ENCODE results near the gene ABHD4.
"Not testable (repeated sequence)": the region's sequence is repeated elsewhere in the genome, so short reads cannot be mapped to it uniquely, and the experiment has no call there.

Gene ABHD4

GRCh38 chr14:22602862-22603261 lies 4.8 kb downstream of the ABHD4 start:
- peaks cover 49 to 55% of the 10 kb centered on the region in 2 donors for H3K36me3 ChIP-seq (ENCODE audit: control insufficient read depth in 2 of 2, insufficient read depth in 2 of 2, low read length in 2 of 2)
- peaks cover 12% of the 10 kb centered on the region for H3K4me1 ChIP-seq (ENCODE audit: control insufficient read depth, insufficient read depth, low read length)
- no peak overlapping the region for H3K4me3 ChIP-seq (ENCODE audit: low read length in 2 of 2)
- H3K9me3 ChIP-seq (ENCODE audit: control insufficient read depth in 2 of 2, low read length in 2 of 2): no peaks in the 10 kb centered on the region
- no peak overlapping the region for H3K27ac ChIP-seq (ENCODE audit: low read length)
- H3K9ac ChIP-seq (ENCODE audit: low read length in 2 of 2): no peak overlapping the region
- H3K27me3 ChIP-seq (ENCODE audit: control insufficient read depth in 1 of 2, insufficient read depth in 2 of 2, low read length in 2 of 2): no peaks in the 10 kb centered on the region

DNA sequence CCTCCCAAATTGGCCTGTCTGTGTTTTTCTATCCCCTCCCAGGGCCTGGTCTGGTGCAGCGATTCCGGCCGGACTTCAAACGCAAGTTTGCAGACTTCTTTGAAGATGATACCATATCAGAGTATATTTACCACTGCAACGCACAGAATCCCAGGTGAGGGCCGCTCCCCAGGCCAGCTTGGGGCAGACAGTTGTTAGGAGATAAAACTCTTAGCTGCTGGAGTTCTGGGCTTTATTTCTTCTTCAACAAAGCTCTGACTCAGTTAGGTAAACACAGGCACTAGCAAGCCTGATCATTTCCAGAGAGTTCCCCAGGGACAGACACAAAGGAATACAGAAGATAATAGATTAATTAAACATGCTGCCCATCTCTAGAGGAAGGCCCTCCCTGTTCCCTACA lies 8.3 kb downstream of the ABHD4 start:
- H3K27me3 ChIP-seq (ENCODE audit: control insufficient read depth in 1 of 2, insufficient read depth in 2 of 2, low read length in 2 of 2): no peaks in the 10 kb centered on the region
- no peak overlapping the region for H3K27ac ChIP-seq (ENCODE audit: low read length)
- no peak overlapping the region for H3K9ac ChIP-seq (ENCODE audit: low read length in 2 of 2)
- no peak overlapping the region for H3K4me3 ChIP-seq (ENCODE audit: low read length in 2 of 2)
- peaks cover 71 to 75% of the 10 kb centered on the region in 2 donors for H3K36me3 ChIP-seq (ENCODE audit: control insufficient read depth in 2 of 2, insufficient read depth in 2 of 2, low read length in 2 of 2)
- H3K4me1 ChIP-seq (ENCODE audit: control insufficient read depth, insufficient read depth, low read length): no peaks in the 10 kb centered on the region
- H3K9me3 ChIP-seq (ENCODE audit: control insufficient read depth in 2 of 2, low read length in 2 of 2): no peaks in the 10 kb centered on the region

DNA sequence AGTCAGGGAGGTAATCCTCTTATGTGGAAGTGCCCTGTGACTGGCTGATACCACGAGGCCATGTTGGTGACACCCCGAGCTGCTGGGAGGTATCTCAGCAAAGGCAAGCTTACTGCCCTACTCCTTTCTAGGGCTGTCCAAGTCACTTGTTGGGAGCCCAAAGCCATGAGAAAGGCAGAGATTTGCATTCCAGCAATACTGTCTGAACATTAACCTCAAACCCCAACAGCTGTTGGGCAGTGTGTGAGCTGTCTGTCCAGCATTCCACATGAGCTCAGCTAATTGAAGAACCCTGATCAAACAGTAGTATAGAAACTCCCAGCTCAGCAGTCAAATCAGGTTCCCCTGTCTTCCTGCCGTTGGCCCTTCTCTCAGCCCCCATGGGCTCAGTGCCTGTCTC lies 9.2 kb downstream of the ABHD4 start:
- no peaks in the 10 kb centered on the region for H3K9me3 ChIP-seq (ENCODE audit: control insufficient read depth in 2 of 2, low read length in 2 of 2)
- peaks cover 65 to 72% of the 10 kb centered on the region in 2 donors for H3K36me3 ChIP-seq (ENCODE audit: control insufficient read depth in 2 of 2, insufficient read depth in 2 of 2, low read length in 2 of 2)

DNA sequence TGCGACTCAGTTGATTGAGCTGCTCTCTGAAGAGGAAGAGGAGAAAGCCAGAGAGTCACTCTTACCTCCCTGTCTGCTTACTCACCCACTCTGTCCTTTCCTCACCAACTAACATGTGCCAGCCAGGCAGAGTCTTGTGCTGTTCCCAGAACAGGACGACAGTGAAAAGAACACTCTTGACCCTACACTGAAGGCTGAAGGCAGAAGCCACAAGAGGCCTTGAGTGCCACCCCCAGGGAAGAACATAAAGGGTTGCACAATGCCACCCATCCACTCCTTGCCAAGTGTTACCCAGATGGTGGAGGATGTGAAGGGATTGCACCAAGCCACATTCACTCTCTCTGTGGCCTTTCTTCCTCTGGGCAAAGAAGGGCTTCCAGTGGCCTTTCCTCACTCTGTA lies 12.8 kb downstream of the ABHD4 start:
- peaks cover 15% of the 10 kb centered on the region for H3K4me1 ChIP-seq (ENCODE audit: control insufficient read depth, insufficient read depth, low read length)
- H3K9me3 ChIP-seq (ENCODE audit: control insufficient read depth in 2 of 2, low read length in 2 of 2): no peaks in the 10 kb centered on the region
- H3K27me3 ChIP-seq (ENCODE audit: control insufficient read depth in 1 of 2, insufficient read depth in 2 of 2, low read length in 2 of 2): no peaks in the 10 kb centered on the region
- no peak overlapping the region for H3K9ac ChIP-seq (ENCODE audit: low read length in 2 of 2)
- peaks cover 42% of the 10 kb centered on the region in 2 donors for H3K36me3 ChIP-seq (ENCODE audit: control insufficient read depth in 2 of 2, insufficient read depth in 2 of 2, low read length in 2 of 2)
- H3K27ac ChIP-seq (ENCODE audit: low read length): no peak overlapping the region
- no peak overlapping the region for H3K4me3 ChIP-seq (ENCODE audit: low read length in 2 of 2)

More for the DNA sequence above, 9.2 kb downstream of the ABHD4 start:
- Histone ChIP-seq H3K9ac (ENCODE audit: low read length in 2 of 2) (no peak overlapping the region), H3K27ac (ENCODE audit: low read length) (no peak overlapping the region), H3K4me3 (ENCODE audit: low read length in 2 of 2) (no peak overlapping the region), H3K4me1 (ENCODE audit: control insufficient read depth, insufficient read depth, low read length) (no peaks in the 10 kb centered on the region), H3K27me3 (ENCODE audit: control insufficient read depth in 1 of 2, insufficient read depth in 2 of 2, low read length in 2 of 2) (no peaks in the 10 kb centered on the region)

DNA sequence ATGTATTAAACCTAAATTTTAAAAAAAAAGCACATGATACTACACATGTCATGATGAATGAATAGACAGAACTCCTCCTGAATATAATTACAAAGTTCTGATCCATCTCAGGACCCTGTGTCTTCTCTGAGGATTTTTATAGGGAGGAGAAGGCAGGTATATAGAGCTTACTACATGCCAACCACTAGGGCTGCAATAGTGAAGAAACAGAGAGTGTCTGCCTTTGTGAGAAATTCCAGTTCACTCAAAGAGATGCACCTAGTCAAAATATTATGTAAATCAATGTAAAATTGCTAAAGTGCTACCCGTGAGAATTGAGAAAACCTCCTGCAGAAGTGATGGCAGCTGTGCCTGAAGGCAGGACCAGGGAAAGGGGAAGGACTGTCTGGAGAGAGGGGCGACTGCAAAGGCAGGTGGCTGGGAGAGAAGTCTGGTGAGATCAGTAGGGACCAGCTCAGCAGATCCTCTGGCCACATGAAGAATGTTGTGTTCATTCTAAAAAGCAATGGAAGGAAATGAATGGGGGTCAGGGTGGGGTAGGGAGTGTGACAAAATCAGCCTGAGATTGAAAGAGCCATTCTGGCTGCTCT lies 15.1 kb downstream of the ABHD4 start:
- Histone ChIP-seq H3K27ac (ENCODE audit: low read length) (peak overlapping the region; percentile 18), H3K9ac (ENCODE audit: low read length in 2 of 2) (no peak overlapping the region), H3K9me3 (ENCODE audit: control insufficient read depth in 2 of 2, low read length in 2 of 2) (no peaks in the 10 kb centered on the region), H3K4me3 (ENCODE audit: low read length in 2 of 2) (no peak overlapping the region), H3K27me3 (ENCODE audit: control insufficient read depth in 1 of 2, insufficient read depth in 2 of 2, low read length in 2 of 2) (no peaks in the 10 kb centered on the region), H3K36me3 (ENCODE audit: control insufficient read depth in 2 of 2, insufficient read depth in 2 of 2, low read length in 2 of 2) (peaks cover 23 to 26% of the 10 kb centered on the region in 2 donors), H3K4me1 (ENCODE audit: control insufficient read depth, insufficient read depth, low read length) (peaks cover 15% of the 10 kb centered on the region)

DNA sequence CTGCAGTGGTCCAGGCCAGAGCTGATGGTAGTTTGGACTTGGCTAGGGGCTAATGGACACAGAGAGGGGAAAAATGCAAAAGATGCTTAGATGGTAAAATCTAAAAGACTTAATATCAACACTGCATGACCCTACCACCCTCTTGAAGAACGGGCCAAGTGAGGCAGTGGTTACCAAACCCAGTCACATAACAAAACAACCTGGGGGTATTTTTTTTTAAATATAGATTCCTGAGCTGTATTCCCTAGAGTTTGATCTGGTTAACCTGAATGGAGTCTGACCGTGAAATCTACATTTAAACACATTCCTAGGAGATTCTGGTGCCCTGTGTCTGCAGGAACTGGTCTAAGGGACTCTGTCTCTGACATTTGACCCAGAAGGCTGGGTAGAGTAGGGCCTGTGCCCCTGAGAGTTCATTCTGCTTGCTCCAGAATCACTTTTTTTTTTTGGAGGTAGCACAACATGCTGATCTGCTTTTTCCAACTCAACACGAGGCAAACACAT lies 15.7 kb downstream of the ABHD4 start:
- H3K27ac ChIP-seq (ENCODE audit: low read length): peak overlapping the region; percentile 18
- H3K9me3 ChIP-seq (ENCODE audit: control insufficient read depth in 2 of 2, low read length in 2 of 2): no peaks in the 10 kb centered on the region
- peaks cover 21 to 26% of the 10 kb centered on the region in 2 donors for H3K36me3 ChIP-seq (ENCODE audit: control insufficient read depth in 2 of 2, insufficient read depth in 2 of 2, low read length in 2 of 2)
- H3K4me1 ChIP-seq (ENCODE audit: control insufficient read depth, insufficient read depth, low read length): peaks cover 15% of the 10 kb centered on the region
- peak overlapping the region in 1 of 2 donors; percentile 22 for H3K4me3 ChIP-seq (ENCODE audit: low read length in 2 of 2)
- no peaks in the 10 kb centered on the region for H3K27me3 ChIP-seq (ENCODE audit: control insufficient read depth in 1 of 2, insufficient read depth in 2 of 2, low read length in 2 of 2)
- H3K9ac ChIP-seq (ENCODE audit: low read length in 2 of 2): no peak overlapping the region

DNA sequence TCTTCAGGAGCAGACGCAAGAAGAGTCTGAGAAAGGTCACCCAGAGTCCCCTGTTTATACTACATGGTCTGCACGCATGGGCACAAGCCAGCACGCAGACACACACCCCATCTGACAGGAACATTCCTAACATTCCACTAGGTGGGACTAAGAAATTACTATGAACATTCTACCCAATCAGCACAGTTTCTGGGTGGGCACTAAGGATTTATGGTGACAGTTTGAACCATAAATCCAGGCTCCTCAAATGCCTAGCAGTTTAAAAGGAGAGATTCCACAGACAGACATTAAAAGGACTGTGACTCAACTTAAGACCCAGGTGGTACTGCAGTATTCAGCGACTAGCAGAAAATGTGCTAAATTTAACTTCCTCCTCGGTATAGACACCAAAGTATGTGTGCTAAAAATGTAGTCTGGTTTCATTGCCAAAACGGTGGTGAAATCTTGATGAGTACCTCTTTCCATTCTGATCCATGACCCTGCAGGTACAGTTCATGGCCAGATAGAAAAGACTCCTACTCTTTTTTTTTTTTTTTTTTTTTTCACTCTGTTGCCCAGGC lies 16.2 kb downstream of the ABHD4 start:
- Histone ChIP-seq H3K9me3 (ENCODE audit: control insufficient read depth in 2 of 2, low read length in 2 of 2) (no peaks in the 10 kb centered on the region), H3K27me3 (ENCODE audit: control insufficient read depth in 1 of 2, insufficient read depth in 2 of 2, low read length in 2 of 2) (no peaks in the 10 kb centered on the region), H3K9ac (ENCODE audit: low read length in 2 of 2) (no peak overlapping the region), H3K4me1 (ENCODE audit: control insufficient read depth, insufficient read depth, low read length) (peaks cover 15% of the 10 kb centered on the region), H3K27ac (ENCODE audit: low read length) (peak overlapping the region; percentile 18), H3K36me3 (ENCODE audit: control insufficient read depth in 2 of 2, insufficient read depth in 2 of 2, low read length in 2 of 2) (peaks cover 21 to 24% of the 10 kb centered on the region in 2 donors), H3K4me3 (ENCODE audit: low read length in 2 of 2) (no peak overlapping the region)

GRCh38 chr14:22615765-22616164 lies 17.7 kb downstream of the ABHD4 start:
- H3K27me3 ChIP-seq (ENCODE audit: control insufficient read depth in 1 of 2, insufficient read depth in 2 of 2, low read length in 2 of 2); H3K27ac ChIP-seq (ENCODE audit: low read length); H3K9ac ChIP-seq (ENCODE audit: low read length in 2 of 2); H3K4me3 ChIP-seq (ENCODE audit: low read length in 2 of 2); H3K9me3 ChIP-seq (ENCODE audit: control insufficient read depth in 2 of 2, low read length in 2 of 2): not testable (repeated sequence)
- peaks cover 9 to 11% of the 10 kb centered on the region in 2 donors for H3K36me3 ChIP-seq (ENCODE audit: control insufficient read depth in 2 of 2, insufficient read depth in 2 of 2, low read length in 2 of 2)
- peaks cover 15% of the 10 kb centered on the region for H3K4me1 ChIP-seq (ENCODE audit: control insufficient read depth, insufficient read depth, low read length)

DNA sequence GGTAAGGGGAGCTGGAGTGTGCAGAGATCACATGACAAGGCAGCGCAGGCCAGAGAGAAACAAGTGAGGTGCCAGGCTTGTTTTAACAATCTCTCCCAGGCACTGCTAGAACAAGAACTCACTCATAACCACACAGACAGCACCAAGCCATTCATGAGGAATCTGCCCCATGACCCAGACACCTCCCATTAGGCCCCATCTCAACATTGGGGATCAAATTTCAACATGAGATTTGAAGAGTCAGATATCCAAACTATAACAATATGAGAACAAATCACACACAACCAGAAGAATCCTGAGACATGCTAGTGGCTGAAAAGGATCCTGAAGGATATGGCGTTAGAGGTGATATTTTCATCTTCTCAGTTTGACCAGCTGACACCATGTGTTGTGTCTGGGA lies 24.2 kb downstream of the ABHD4 start:
- H3K4me1 ChIP-seq (ENCODE audit: control insufficient read depth, insufficient read depth, low read length): no peaks in the 10 kb centered on the region

DNA sequence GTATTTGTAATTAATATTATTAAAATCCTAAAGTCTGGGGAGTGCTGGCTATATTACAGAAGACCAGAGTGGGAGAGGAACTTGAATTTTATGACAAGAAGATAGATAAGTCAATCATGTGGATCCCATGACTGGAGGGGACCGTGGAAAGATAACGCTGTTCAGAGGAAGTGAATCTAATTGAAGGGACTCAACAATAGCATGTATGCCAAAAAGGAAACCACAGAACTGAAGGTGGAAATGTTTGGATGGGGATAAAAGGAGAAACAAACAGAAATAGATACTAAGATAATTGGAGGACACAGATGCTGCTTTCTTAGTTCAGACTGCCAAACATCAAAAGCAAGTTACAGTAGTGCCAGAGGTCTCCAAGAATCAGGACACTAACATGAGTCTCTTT lies 24.9 kb downstream of the ABHD4 start:
- H3K27ac ChIP-seq (ENCODE audit: low read length): no peak overlapping the region
- no peaks in the 10 kb centered on the region for H3K36me3 ChIP-seq (ENCODE audit: control insufficient read depth in 2 of 2, insufficient read depth in 2 of 2, low read length in 2 of 2)
- H3K9ac ChIP-seq (ENCODE audit: low read length in 2 of 2): no peak overlapping the region
- H3K9me3 ChIP-seq (ENCODE audit: control insufficient read depth in 2 of 2, low read length in 2 of 2): no peaks in the 10 kb centered on the region
- H3K4me1 ChIP-seq (ENCODE audit: control insufficient read depth, insufficient read depth, low read length): no peaks in the 10 kb centered on the region
- H3K27me3 ChIP-seq (ENCODE audit: control insufficient read depth in 1 of 2, insufficient read depth in 2 of 2, low read length in 2 of 2): no peaks in the 10 kb centered on the region
- no peak overlapping the region for H3K4me3 ChIP-seq (ENCODE audit: low read length in 2 of 2)

More for the DNA sequence above, 24.2 kb downstream of the ABHD4 start:
- H3K27me3 ChIP-seq (ENCODE audit: control insufficient read depth in 1 of 2, insufficient read depth in 2 of 2, low read length in 2 of 2): no peaks in the 10 kb centered on the region
- H3K36me3 ChIP-seq (ENCODE audit: control insufficient read depth in 2 of 2, insufficient read depth in 2 of 2, low read length in 2 of 2): no peaks in the 10 kb centered on the region
- no peak overlapping the region for H3K4me3 ChIP-seq (ENCODE audit: low read length in 2 of 2)
- H3K27ac ChIP-seq (ENCODE audit: low read length): no peak overlapping the region
- H3K9me3 ChIP-seq (ENCODE audit: control insufficient read depth in 2 of 2, low read length in 2 of 2): no peaks in the 10 kb centered on the region
- H3K9ac ChIP-seq (ENCODE audit: low read length in 2 of 2): no peak overlapping the region

DNA sequence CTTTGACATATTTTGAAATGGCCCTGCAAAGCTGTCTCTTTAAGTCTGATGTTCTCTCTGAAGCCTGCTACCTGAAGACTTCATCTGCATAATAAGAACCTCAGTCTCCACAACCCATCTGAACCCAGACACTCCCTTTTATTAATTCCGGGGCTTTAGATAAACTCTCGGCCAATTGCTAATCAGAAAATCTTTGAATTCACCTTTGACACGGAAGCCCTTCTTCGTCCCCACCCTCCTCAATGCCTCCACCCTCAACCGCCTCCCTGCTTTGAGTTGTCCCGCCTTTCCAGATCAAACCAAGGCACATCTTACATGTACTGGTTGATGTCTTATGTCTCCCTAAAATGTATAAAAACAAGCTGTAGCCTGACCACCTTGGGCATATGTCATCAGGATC lies 28.5 kb downstream of the ABHD4 start:
- Histone ChIP-seq H3K9me3 (ENCODE audit: control insufficient read depth in 2 of 2, low read length in 2 of 2) (no peaks in the 10 kb centered on the region), H3K9ac (ENCODE audit: low read length in 2 of 2) (no peak overlapping the region), H3K36me3 (ENCODE audit: control insufficient read depth in 2 of 2, insufficient read depth in 2 of 2, low read length in 2 of 2) (no peaks in the 10 kb centered on the region), H3K4me1 (ENCODE audit: control insufficient read depth, insufficient read depth, low read length) (no peaks in the 10 kb centered on the region), H3K27ac (ENCODE audit: low read length) (no peak overlapping the region), H3K27me3 (ENCODE audit: control insufficient read depth in 1 of 2, insufficient read depth in 2 of 2, low read length in 2 of 2) (no peaks in the 10 kb centered on the region), H3K4me3 (ENCODE audit: low read length in 2 of 2) (no peak overlapping the region)
